Measurements from ENCODE around the gene CCND2. TPM values are rescaled to one million over a fixed set of nuclear protein-coding genes. Genes with fewer than 3 reads are reported as not detected.

Gene CCND2
- total RNA-seq, 1 donor from 2014 or later, result 12.6 TPM

DNA sequence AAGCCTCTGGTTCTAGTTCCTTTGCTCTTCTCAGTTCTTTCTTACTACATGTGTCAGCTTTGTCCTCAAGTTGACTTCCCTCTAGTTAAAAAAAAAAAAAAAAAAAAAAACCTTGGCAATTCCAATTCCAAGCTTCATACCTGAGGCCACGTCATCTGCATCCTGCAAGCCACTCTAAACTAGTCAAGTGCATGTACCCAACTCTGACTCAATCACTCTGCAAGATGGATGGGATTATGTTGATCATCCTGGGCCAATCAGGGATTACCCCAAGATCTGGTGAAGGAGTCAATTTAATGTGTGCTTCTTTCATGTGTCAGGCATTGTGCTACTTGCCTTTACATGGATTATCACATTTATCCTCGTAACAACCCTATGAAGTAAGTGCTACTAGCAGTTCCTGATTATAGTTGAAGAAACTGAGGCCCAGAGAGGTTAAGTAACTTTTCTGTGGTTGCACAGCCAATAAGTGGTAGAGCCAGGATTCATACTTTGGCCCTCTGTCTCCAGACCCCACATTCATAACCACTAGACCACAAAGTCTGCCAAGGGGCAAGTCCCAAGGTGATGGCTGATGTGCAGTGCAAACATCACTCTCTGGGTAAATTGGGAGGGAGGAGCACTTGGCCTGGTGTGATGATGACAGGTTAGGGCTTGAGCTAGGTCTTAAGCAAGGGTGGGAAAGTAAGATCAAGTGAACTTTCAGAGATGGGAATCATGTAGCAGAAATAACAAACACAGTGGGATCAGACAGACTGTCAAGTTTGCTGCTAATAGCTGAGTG is 17.3 kb upstream of the CCND2 start:
- H3K27ac Mint-ChIP-seq (ENCODE audit: unreplicated experiment), result no peak overlapping the region
- no peak overlapping the region for H3K4me3 Mint-ChIP-seq (ENCODE audit: unreplicated experiment)
- no peaks in the 10 kb centered on the region for H3K4me1 Mint-ChIP-seq (ENCODE audit: unreplicated experiment)
- no peak for DNase-seq (ENCODE audit: extremely low spot score, unreplicated experiment)
- H3K27me3 Mint-ChIP-seq (ENCODE audit: unreplicated experiment), result peaks cover 33% of the 10 kb centered on the region
- H3K36me3 Mint-ChIP-seq (ENCODE audit: unreplicated experiment), result no peaks in the 10 kb centered on the region
- TF ChIP-seq CTCF (IDR thresholded peaks at IDR 0.05), result no peak
- H3K9me3 Mint-ChIP-seq (ENCODE audit: unreplicated experiment), result no peaks in the 10 kb centered on the region

GRCh38 chr12:4257442-4257841 is 16.1 kb upstream of the CCND2 start:
- Mint-ChIP-seq H3K4me3 (ENCODE audit: unreplicated experiment) (no peak overlapping the region), H3K27ac (ENCODE audit: unreplicated experiment) (no peak overlapping the region), H3K36me3 (ENCODE audit: unreplicated experiment) (no peaks in the 10 kb centered on the region), H3K4me1 (ENCODE audit: unreplicated experiment) (no peaks in the 10 kb centered on the region), H3K9me3 (ENCODE audit: unreplicated experiment) (no peaks in the 10 kb centered on the region), H3K27me3 (ENCODE audit: unreplicated experiment) (peaks cover 42% of the 10 kb centered on the region)
- no peak for TF ChIP-seq CTCF (IDR thresholded peaks at IDR 0.05)
- DNase-seq (ENCODE audit: extremely low spot score, unreplicated experiment), result no peak

DNA sequence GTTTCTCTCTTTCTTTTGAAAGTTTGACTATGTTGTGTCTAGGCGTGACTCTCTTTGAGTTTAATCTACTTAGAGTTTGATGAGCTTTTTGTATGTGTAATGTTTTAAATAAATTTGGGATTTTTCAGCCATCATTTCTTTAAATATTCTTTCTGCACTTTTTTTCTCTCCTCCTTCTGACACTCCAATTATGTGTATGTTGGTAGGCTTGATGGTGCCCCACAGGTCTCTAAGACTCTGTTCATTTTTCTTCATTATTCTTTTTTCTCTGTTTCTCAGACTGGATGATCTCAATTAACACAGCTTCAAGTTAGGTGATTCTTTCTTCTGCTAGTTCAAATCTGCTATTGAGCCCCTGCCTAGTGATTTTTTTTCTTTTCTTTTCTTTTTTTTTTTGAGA is 14.5 kb upstream of the CCND2 start:
- Mint-ChIP-seq H3K27ac (ENCODE audit: unreplicated experiment) (no peak overlapping the region), H3K4me1 (ENCODE audit: unreplicated experiment) (no peaks in the 10 kb centered on the region), H3K36me3 (ENCODE audit: unreplicated experiment) (no peaks in the 10 kb centered on the region), H3K4me3 (ENCODE audit: unreplicated experiment) (no peak overlapping the region), H3K27me3 (ENCODE audit: unreplicated experiment) (peaks cover 55% of the 10 kb centered on the region), H3K9me3 (ENCODE audit: unreplicated experiment) (no peaks in the 10 kb centered on the region)
- no peak for TF ChIP-seq CTCF (IDR thresholded peaks at IDR 0.05)
- DNase-seq (ENCODE audit: extremely low spot score, unreplicated experiment), result no peak

DNA sequence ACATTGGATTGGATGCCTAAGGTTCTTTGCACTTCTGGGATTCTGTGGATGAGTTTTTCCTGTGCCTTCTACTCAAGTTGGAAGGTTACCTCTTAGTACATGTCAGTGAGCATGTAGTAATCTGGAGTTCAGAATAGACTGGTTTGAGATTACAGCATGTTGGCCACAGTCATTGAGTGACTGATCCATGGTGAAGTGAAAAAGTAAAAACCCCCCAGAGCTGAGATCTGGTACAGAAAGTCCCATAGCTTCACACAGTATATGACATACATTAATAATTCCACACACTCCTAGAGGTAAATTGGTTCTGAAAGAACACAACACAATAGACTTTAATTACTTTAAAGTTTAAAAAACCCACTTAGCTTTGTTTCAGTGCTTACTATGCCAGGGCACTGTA is 11.9 kb upstream of the CCND2 start:
- DNase-seq (ENCODE audit: extremely low spot score, unreplicated experiment), result no peak
- Mint-ChIP-seq H3K9me3 (ENCODE audit: unreplicated experiment) (no peaks in the 10 kb centered on the region), H3K4me1 (ENCODE audit: unreplicated experiment) (no peaks in the 10 kb centered on the region), H3K27me3 (ENCODE audit: unreplicated experiment) (peaks cover 78% of the 10 kb centered on the region), H3K27ac (ENCODE audit: unreplicated experiment) (no peak overlapping the region), H3K4me3 (ENCODE audit: unreplicated experiment) (no peak overlapping the region), H3K36me3 (ENCODE audit: unreplicated experiment) (no peaks in the 10 kb centered on the region)
- TF ChIP-seq CTCF (IDR thresholded peaks at IDR 0.05), result no peak

DNA sequence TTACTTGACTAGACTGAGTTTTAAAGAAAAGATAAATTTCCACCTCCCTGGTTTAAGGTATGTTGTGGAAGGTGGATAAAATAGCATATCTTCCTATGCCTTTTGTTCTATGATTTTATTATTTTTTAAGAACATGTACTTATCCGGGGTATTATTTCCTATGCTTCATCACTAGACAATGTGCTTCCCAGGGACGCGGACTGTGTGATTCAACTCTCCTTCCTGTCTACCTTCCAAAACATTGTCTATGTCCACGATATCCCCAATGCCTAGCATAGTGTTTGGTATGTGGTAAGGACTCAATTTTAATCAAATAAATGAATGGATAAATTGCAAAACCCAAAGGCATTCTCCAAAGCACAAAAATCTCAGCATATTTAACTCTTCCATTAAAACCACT is 8.3 kb upstream of the CCND2 start:
- no peak for TF ChIP-seq CTCF (IDR thresholded peaks at IDR 0.05)
- Mint-ChIP-seq H3K4me1 (ENCODE audit: unreplicated experiment) (peaks cover 9% of the 10 kb centered on the region), H3K9me3 (ENCODE audit: unreplicated experiment) (no peaks in the 10 kb centered on the region), H3K36me3 (ENCODE audit: unreplicated experiment) (no peaks in the 10 kb centered on the region), H3K4me3 (ENCODE audit: unreplicated experiment) (no peak overlapping the region), H3K27me3 (ENCODE audit: unreplicated experiment) (peaks cover 85% of the 10 kb centered on the region), H3K27ac (ENCODE audit: unreplicated experiment) (no peak overlapping the region)
- DNase-seq (ENCODE audit: extremely low spot score, unreplicated experiment), result no peak
